ENCODE results near the gene OR9Q1. TPM values are rescaled to one million over a fixed set of nuclear protein-coding genes. Genes with fewer than 3 reads are reported as not detected.

Gene OR9Q1
- total RNA-seq, 1 experiment from 2014 or later, result not detected

- Histone ChIP-seq H3K36me3 (ENCODE audit: insufficient read depth, low read length) (no peaks in the 10 kb centered on the region), H3K27me3 (ENCODE audit: low read length) (no peaks in the 10 kb centered on the region), H3K4me2 (ENCODE audit: low read depth, low read length, poor library complexity, severe bottlenecking) (no peak overlapping the region), H2AFZ (ENCODE audit: low read length) (no peak overlapping the region), H3K9ac (ENCODE audit: low read length) (no peak overlapping the region), H3K27ac (ENCODE audit: low read length) (no peak overlapping the region), H4K20me1 (ENCODE audit: insufficient read depth, low read depth, low read length) (no peaks in the 10 kb centered on the region), H3K4me3 (ENCODE audit: low read length) (no peak overlapping the region), H3K4me1 (ENCODE audit: low read length) (no peaks in the 10 kb centered on the region), H3K9me2 (replicated peaks; ENCODE audit: insufficient read depth, low read length) (no peaks in the 10 kb centered on the region), H3K79me2 (ENCODE audit: low read length) (no peaks in the 10 kb centered on the region), H3K9me3 (ENCODE audit: low read length) (no peaks in the 10 kb centered on the region)
- no peak for DNase-seq
These were observed 37.4 kb downstream of the OR9Q1 start for GRCh38 chr11:58060939-58061672.

GRCh38 chr11:58061813-58062212 is 38.1 kb downstream of the OR9Q1 start:
- no peaks in the 10 kb centered on the region for H3K36me3 ChIP-seq (ENCODE audit: insufficient read depth, low read length)
- H3K9ac ChIP-seq (ENCODE audit: low read length), result no peak overlapping the region
- no peak overlapping the region for H3K27ac ChIP-seq (ENCODE audit: low read length)
- H2AFZ ChIP-seq (ENCODE audit: low read length), result no peak overlapping the region
- H3K9me3 ChIP-seq (ENCODE audit: low read length), result no peaks in the 10 kb centered on the region
- no peaks in the 10 kb centered on the region for H3K27me3 ChIP-seq (ENCODE audit: low read length)
- H4K20me1 ChIP-seq (ENCODE audit: insufficient read depth, low read depth, low read length), result no peaks in the 10 kb centered on the region
- no peaks in the 10 kb centered on the region for H3K4me1 ChIP-seq (ENCODE audit: low read length)
- DNase-seq, result no peak
- no peaks in the 10 kb centered on the region for H3K9me2 ChIP-seq (replicated peaks; ENCODE audit: insufficient read depth, low read length)
- no peak overlapping the region for H3K4me3 ChIP-seq (ENCODE audit: low read length)
- no peaks in the 10 kb centered on the region for H3K79me2 ChIP-seq (ENCODE audit: low read length)
- H3K4me2 ChIP-seq (ENCODE audit: low read depth, low read length, poor library complexity, severe bottlenecking), result no peak overlapping the region

GRCh38 chr11:58067685-58068084 is 44.0 kb downstream of the OR9Q1 start:
- Histone ChIP-seq H3K9me2 (replicated peaks; ENCODE audit: insufficient read depth, low read length) (no peaks in the 10 kb centered on the region), H3K9me3 (ENCODE audit: low read length) (no peaks in the 10 kb centered on the region), H3K27me3 (ENCODE audit: low read length) (no peaks in the 10 kb centered on the region), H3K4me2 (ENCODE audit: low read depth, low read length, poor library complexity, severe bottlenecking) (no peak overlapping the region), H3K36me3 (ENCODE audit: insufficient read depth, low read length) (no peaks in the 10 kb centered on the region), H3K4me1 (ENCODE audit: low read length) (no peaks in the 10 kb centered on the region), H3K4me3 (ENCODE audit: low read length) (no peak overlapping the region), H2AFZ (ENCODE audit: low read length) (no peak overlapping the region), H3K27ac (ENCODE audit: low read length) (no peak overlapping the region), H3K79me2 (ENCODE audit: low read length) (no peaks in the 10 kb centered on the region), H3K9ac (ENCODE audit: low read length) (no peak overlapping the region), H4K20me1 (ENCODE audit: insufficient read depth, low read depth, low read length) (no peaks in the 10 kb centered on the region)
- DNase-seq, result no peak

- Histone ChIP-seq H3K4me2 (ENCODE audit: low read depth, low read length, poor library complexity, severe bottlenecking) (no peak overlapping the region), H3K9me2 (replicated peaks; ENCODE audit: insufficient read depth, low read length) (no peaks in the 10 kb centered on the region), H3K9ac (ENCODE audit: low read length) (no peak overlapping the region), H3K27me3 (ENCODE audit: low read length) (no peaks in the 10 kb centered on the region), H3K4me1 (ENCODE audit: low read length) (no peaks in the 10 kb centered on the region), H2AFZ (ENCODE audit: low read length) (no peak overlapping the region), H3K36me3 (ENCODE audit: insufficient read depth, low read length) (no peaks in the 10 kb centered on the region), H3K9me3 (ENCODE audit: low read length) (no peaks in the 10 kb centered on the region), H3K4me3 (ENCODE audit: low read length) (no peak overlapping the region), H3K27ac (ENCODE audit: low read length) (no peak overlapping the region), H4K20me1 (ENCODE audit: insufficient read depth, low read depth, low read length) (no peaks in the 10 kb centered on the region), H3K79me2 (ENCODE audit: low read length) (no peaks in the 10 kb centered on the region)
- no peak for DNase-seq
These were observed 45.0 kb downstream of the OR9Q1 start for GRCh38 chr11:58068655-58069054.

GRCh38 chr11:58070585-58070984 is 46.9 kb downstream of the OR9Q1 start:
- Histone ChIP-seq H3K36me3 (ENCODE audit: insufficient read depth, low read length) (no peaks in the 10 kb centered on the region), H3K9ac (ENCODE audit: low read length) (no peak overlapping the region), H3K27me3 (ENCODE audit: low read length) (no peaks in the 10 kb centered on the region), H3K4me3 (ENCODE audit: low read length) (no peak overlapping the region), H2AFZ (ENCODE audit: low read length) (no peak overlapping the region), H3K9me2 (replicated peaks; ENCODE audit: insufficient read depth, low read length) (no peaks in the 10 kb centered on the region), H3K27ac (ENCODE audit: low read length) (no peak overlapping the region), H3K9me3 (ENCODE audit: low read length) (no peaks in the 10 kb centered on the region), H3K79me2 (ENCODE audit: low read length) (no peaks in the 10 kb centered on the region), H3K4me1 (ENCODE audit: low read length) (no peaks in the 10 kb centered on the region), H4K20me1 (ENCODE audit: insufficient read depth, low read depth, low read length) (no peaks in the 10 kb centered on the region), H3K4me2 (ENCODE audit: low read depth, low read length, poor library complexity, severe bottlenecking) (no peak overlapping the region)
- DNase-seq, result no peak

- Histone ChIP-seq H2AFZ (ENCODE audit: low read length) (no peak overlapping the region), H3K9ac (ENCODE audit: low read length) (no peak overlapping the region), H3K27ac (ENCODE audit: low read length) (no peak overlapping the region), H4K20me1 (ENCODE audit: insufficient read depth, low read depth, low read length) (no peaks in the 10 kb centered on the region), H3K79me2 (ENCODE audit: low read length) (no peaks in the 10 kb centered on the region), H3K27me3 (ENCODE audit: low read length) (no peaks in the 10 kb centered on the region), H3K4me1 (ENCODE audit: low read length) (no peaks in the 10 kb centered on the region), H3K9me2 (replicated peaks; ENCODE audit: insufficient read depth, low read length) (no peaks in the 10 kb centered on the region), H3K36me3 (ENCODE audit: insufficient read depth, low read length) (no peaks in the 10 kb centered on the region), H3K4me2 (ENCODE audit: low read depth, low read length, poor library complexity, severe bottlenecking) (no peak overlapping the region), H3K4me3 (ENCODE audit: low read length) (no peak overlapping the region), H3K9me3 (ENCODE audit: low read length) (no peaks in the 10 kb centered on the region)
- DNase-seq, result no peak
These were observed 52.1 kb downstream of the OR9Q1 start for GRCh38 chr11:58075781-58076180.

GRCh38 chr11:58086528-58086927 is 62.8 kb downstream of the OR9Q1 start:
- H3K4me3 ChIP-seq (ENCODE audit: low read length), result no peak overlapping the region
- H3K36me3 ChIP-seq (ENCODE audit: insufficient read depth, low read length), result no peaks in the 10 kb centered on the region
- no peaks in the 10 kb centered on the region for H3K27me3 ChIP-seq (ENCODE audit: low read length)
- H4K20me1 ChIP-seq (ENCODE audit: insufficient read depth, low read depth, low read length), result no peaks in the 10 kb centered on the region
- no peak for DNase-seq
- H3K4me2 ChIP-seq (ENCODE audit: low read depth, low read length, poor library complexity, severe bottlenecking), result no peak overlapping the region
- no peaks in the 10 kb centered on the region for H3K9me2 ChIP-seq (replicated peaks; ENCODE audit: insufficient read depth, low read length)
- no peaks in the 10 kb centered on the region for H3K4me1 ChIP-seq (ENCODE audit: low read length)
- no peaks in the 10 kb centered on the region for H3K79me2 ChIP-seq (ENCODE audit: low read length)
- no peaks in the 10 kb centered on the region for H3K9me3 ChIP-seq (ENCODE audit: low read length)
- H3K9ac ChIP-seq (ENCODE audit: low read length), result no peak overlapping the region
- H3K27ac ChIP-seq (ENCODE audit: low read length), result no peak overlapping the region
- H2AFZ ChIP-seq (ENCODE audit: low read length), result no peak overlapping the region

GRCh38 chr11:58097437-58097836 is 73.8 kb downstream of the OR9Q1 start:
- H3K9me2 ChIP-seq (replicated peaks; ENCODE audit: insufficient read depth, low read length), result no peaks in the 10 kb centered on the region
- H3K79me2 ChIP-seq (ENCODE audit: low read length), result no peaks in the 10 kb centered on the region
- no peak overlapping the region for H3K9ac ChIP-seq (ENCODE audit: low read length)
- no peaks in the 10 kb centered on the region for H3K36me3 ChIP-seq (ENCODE audit: insufficient read depth, low read length)
- no peaks in the 10 kb centered on the region for H3K4me1 ChIP-seq (ENCODE audit: low read length)
- H3K27ac ChIP-seq (ENCODE audit: low read length), result no peak overlapping the region
- H3K9me3 ChIP-seq (ENCODE audit: low read length), result no peaks in the 10 kb centered on the region
- H2AFZ ChIP-seq (ENCODE audit: low read length), result no peak overlapping the region
- H3K4me3 ChIP-seq (ENCODE audit: low read length), result no peak overlapping the region
- no peaks in the 10 kb centered on the region for H4K20me1 ChIP-seq (ENCODE audit: insufficient read depth, low read depth, low read length)
- DNase-seq, result no peak
- no peak overlapping the region for H3K4me2 ChIP-seq (ENCODE audit: low read depth, low read length, poor library complexity, severe bottlenecking)
- no peaks in the 10 kb centered on the region for H3K27me3 ChIP-seq (ENCODE audit: low read length)

All from Karpas-422 (cell line).